PC-3 (cell line): ENCODE results near the gene SLC22A3. TPM values are rescaled to one million over a fixed set of nuclear protein-coding genes. Genes with fewer than 3 reads are reported as not detected.

ENCODE experiments used
- ATAC-seq: fragments of 200-7000 bp; cut with Tn5 transposase; 2 replicates; pipeline ENCODE4 v1.9.1; 2020; ENCODE audit warnings: mild to moderate bottlenecking, moderate library complexity
- BruUV-seq: library from RNA; stranded (reverse); fragments of 400-500 nt; replicated peaks from 2 replicates; lab custom pipeline; 2021; lab: Mats Ljungman, UMichigan
- CTCF ChIA-PET: fragments of 300-600 bp; sonication (Branson Sonifier 250); formaldehyde crosslinking; loops from one replicate; lab custom pipeline; 2022; ENCODE audit warnings: antibody characterized with exemption; lab: Charles Lee
- POLR2A ChIA-PET: fragments of 300-600 bp; sonication (Branson Sonifier 250); formaldehyde crosslinking; loops from one replicate; lab custom pipeline; 2022; ENCODE audit warnings: antibody characterized with exemption; ENCODE audit not compliant: unreplicated experiment; lab: Charles Lee
- DNase-seq: peaks from one replicate; pipeline ENCODE4 v3.0.0-alpha.2; 2015
- H2AFZ ChIP-seq: fragments of 300-600 bp; sonication (generic); 2 replicates; pipeline ENCODE4 v1.6.0; 2016; ENCODE audit warnings: antibody characterized with exemption, low read length
- H3F3A ChIP-seq: fragments of 300-600 bp; sonication (generic); one replicate; pipeline ENCODE4 v1.6.0; 2017; ENCODE audit warnings: antibody characterized with exemption, low read length, control low read depth, mild to moderate bottlenecking; ENCODE audit not compliant: unreplicated experiment
- H3K27ac ChIP-seq: fragments of 300-600 bp; sonication (generic); 2 replicates; pipeline ENCODE4 v1.5.1; 2016; ENCODE audit warnings: mild to moderate bottlenecking, low read length
- H3K27me3 ChIP-seq: fragments of 300-600 bp; sonication (generic); 2 replicates; pipeline ENCODE4 v1.6.1; 2016; ENCODE audit warnings: low read length, mixed read lengths
- H3K36me3 ChIP-seq: fragments of 300-600 bp; sonication (generic); 2 replicates; pipeline ENCODE4 v1.6.1; 2016; ENCODE audit warnings: low read depth, mixed run types, low read length, mixed read lengths
- H3K4me1 ChIP-seq: fragments of 300-600 bp; sonication (generic); 2 replicates; pipeline ENCODE4 v1.5.1; 2016; ENCODE audit warnings: low read length; ENCODE audit not compliant: insufficient read depth
- H3K4me2 ChIP-seq: fragments of 300-600 bp; sonication (generic); 2 replicates; pipeline ENCODE4 v1.6.0; 2016; ENCODE audit warnings: low read length
- H3K4me3 ChIP-seq: fragments of 300-600 bp; sonication (generic); 2 replicates; pipeline ENCODE4 v1.5.1; 2016; ENCODE audit warnings: mild to moderate bottlenecking, low read length, mixed read lengths
- H3K79me2 ChIP-seq: fragments of 300-600 bp; sonication (generic); 2 replicates; pipeline ENCODE4 v1.6.1; 2017; ENCODE audit warnings: low read length, mixed read lengths
- H3K9ac ChIP-seq: fragments of 300-600 bp; sonication (generic); 2 replicates; pipeline ENCODE4 v1.6.0; 2016; ENCODE audit warnings: mild to moderate bottlenecking, low read length
- H3K9me2 ChIP-seq: fragments of 300-600 bp; sonication (generic); replicated peaks from 2 replicates; pipeline ENCODE4 v1.6.1; 2016; ENCODE audit warnings: mixed run types, low read length, mixed read lengths
- H3K9me3 ChIP-seq: fragments of 300-600 bp; sonication (generic); 2 replicates; pipeline ENCODE4 v1.6.1; 2016; ENCODE audit warnings: low read length, mixed read lengths
- H4K20me1 ChIP-seq: fragments of 300-600 bp; sonication (generic); 2 replicates; pipeline ENCODE4 v1.6.1; 2016; ENCODE audit warnings: low read length, mixed read lengths
- CTCF ChIP-seq: fragments of 300-600 bp; sonication (generic); conservative IDR thresholded peaks from 2 replicates; pipeline ENCODE4 v1.5.1; 2017; ENCODE audit warnings: antibody characterized with exemption, low read depth, mild to moderate bottlenecking, low read length
- EZH2 ChIP-seq: fragments of 300-600 bp; sonication (generic); IDR thresholded peaks from one replicate; pipeline ENCODE4 v1.6.1; 2017; ENCODE audit warnings: antibody characterized with exemption, mild to moderate bottlenecking, low read length; ENCODE audit not compliant: unreplicated experiment
- EZH2phosphoT487 ChIP-seq: fragments of 300-600 bp; sonication (generic); IDR thresholded peaks from 2 replicates; pipeline ENCODE4 v1.6.1; 2018; ENCODE audit warnings: mild to moderate bottlenecking, antibody characterized with exemption, low read length, borderline replicate concordance
- intact Hi-C: fragments of 100-400 bp; cut with micrococcal nuclease; formaldehyde crosslinking; loops from 2 replicates; pipeline ENCODE4 v1.9.0; 2023
- total RNA-seq: library from RNA; depleted of rRNA; stranded (reverse); fragments of >200 nt; gene quantifications from 2 replicates; pipeline ENCODE4 v1.2.3, GENCODE V29; 2014

SLC22A3 gene
- total RNA-seq, 1 experiment from 2014 or later: 0.47 TPM

DNA sequence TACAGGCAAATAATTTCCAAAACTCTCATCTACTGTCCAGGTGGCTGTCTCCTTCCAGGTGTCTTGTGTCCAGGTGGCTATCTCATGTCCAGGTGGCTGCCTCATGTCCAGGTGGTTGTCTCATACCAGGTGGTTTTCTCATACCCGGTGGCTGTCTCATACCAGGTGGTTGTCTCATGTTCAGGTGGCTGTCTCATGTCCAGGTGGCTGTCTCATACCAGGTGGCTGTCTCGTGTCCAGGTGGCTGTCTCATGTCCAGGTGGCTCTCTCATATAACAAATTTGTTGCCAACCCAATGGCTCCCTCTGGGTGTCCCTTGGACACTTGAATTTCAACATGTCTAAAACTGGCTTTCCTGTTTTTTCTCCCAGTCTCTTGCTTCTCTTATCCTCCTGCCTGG lies 14.3 kb upstream of the SLC22A3 start:
- BruUV-seq: no TSS peak
- POLR2A ChIA-PET: no interaction called here
- TF ChIP-seq EZH2 (no peak), CTCF (no peak), EZH2phosphoT487 (no peak)
- H3K27ac ChIP-seq: no peak overlapping the region
- H3K4me3 ChIP-seq: no peak overlapping the region
- CTCF ChIA-PET: no interaction called here
- no peaks in the 10 kb centered on the region for H3K27me3 ChIP-seq
- H3K9ac ChIP-seq: no peak overlapping the region
- intact Hi-C loops: no loop called here
- DNase-seq: no peak
- no peaks in the 10 kb centered on the region for H4K20me1 ChIP-seq
- no peaks in the 10 kb centered on the region for H3F3A ChIP-seq
- no peaks in the 10 kb centered on the region for H3K9me2 ChIP-seq
- H3K4me2 ChIP-seq: no peak overlapping the region
- H2AFZ ChIP-seq: no peak overlapping the region
- H3K79me2 ChIP-seq: no peaks in the 10 kb centered on the region
- no peaks in the 10 kb centered on the region for H3K36me3 ChIP-seq
- H3K4me1 ChIP-seq: peaks cover 9% of the 10 kb centered on the region
- H3K9me3 ChIP-seq: no peaks in the 10 kb centered on the region
- ATAC-seq: no peak

DNA sequence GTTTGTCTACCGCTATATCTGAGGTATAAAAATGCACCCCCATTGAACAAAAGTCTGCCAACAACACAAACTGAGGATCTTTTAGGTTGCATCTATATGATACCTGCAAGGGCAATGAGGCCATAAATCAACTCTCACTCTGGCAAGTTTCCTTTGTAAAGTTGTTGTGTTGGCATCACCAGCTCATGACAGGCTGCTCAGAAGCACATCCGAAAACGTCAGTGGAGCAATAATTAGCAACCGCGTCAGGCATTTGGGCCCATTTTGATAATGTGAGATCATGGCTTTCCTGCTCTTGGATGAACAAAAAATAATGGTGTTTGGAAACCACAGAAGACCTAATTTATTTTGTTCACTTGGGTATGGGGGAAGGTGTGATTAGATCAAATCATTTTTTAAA lies 12.0 kb upstream of the SLC22A3 start:
- CTCF ChIA-PET: no interaction called here
- Histone ChIP-seq H3F3A (no peaks in the 10 kb centered on the region), H3K9ac (no peak overlapping the region), H3K4me2 (no peak overlapping the region), H3K27me3 (no peaks in the 10 kb centered on the region), H3K36me3 (no peaks in the 10 kb centered on the region), H3K79me2 (no peaks in the 10 kb centered on the region), H3K4me1 (peaks cover 9% of the 10 kb centered on the region), H3K4me3 (no peak overlapping the region), H2AFZ (no peak overlapping the region), H3K9me3 (no peaks in the 10 kb centered on the region), H4K20me1 (no peaks in the 10 kb centered on the region), H3K27ac (no peak overlapping the region), H3K9me2 (no peaks in the 10 kb centered on the region)
- ATAC-seq: no peak
- TF ChIP-seq CTCF (no peak), EZH2phosphoT487 (no peak), EZH2 (no peak)
- BruUV-seq: no TSS peak
- DNase-seq: no peak
- POLR2A ChIA-PET: no interaction called here
- intact Hi-C loops: no loop called here

DNA sequence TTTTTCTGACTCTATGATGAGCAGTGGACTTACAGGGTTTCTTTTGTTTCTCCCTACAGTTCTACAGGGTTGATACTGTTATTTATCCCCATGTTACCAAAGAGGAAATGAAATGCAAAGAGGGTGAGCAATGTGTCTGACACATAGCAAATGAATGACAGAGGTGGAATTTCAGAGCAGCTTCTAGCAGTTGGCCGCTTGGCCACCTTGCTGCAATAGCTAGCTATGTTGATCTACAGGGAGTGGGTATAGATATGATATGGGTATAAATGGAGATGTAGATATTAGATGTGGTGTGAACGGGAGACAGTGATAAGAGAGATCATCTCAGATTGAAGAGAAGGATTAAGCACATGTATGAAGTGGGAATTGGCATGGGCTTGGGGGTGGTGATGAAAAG lies 10.9 kb upstream of the SLC22A3 start:
- POLR2A ChIA-PET: no interaction called here
- no peaks in the 10 kb centered on the region for H3K9me2 ChIP-seq
- BruUV-seq: no TSS peak
- H2AFZ ChIP-seq: no peak overlapping the region
- no peaks in the 10 kb centered on the region for H3F3A ChIP-seq
- no peak overlapping the region for H3K27ac ChIP-seq
- H3K4me2 ChIP-seq: peak overlapping the region; percentile 19; the same call in 1 of the 2 replicates
- H3K4me3 ChIP-seq: no peak overlapping the region
- no peaks in the 10 kb centered on the region for H3K27me3 ChIP-seq
- no peaks in the 10 kb centered on the region for H4K20me1 ChIP-seq
- H3K79me2 ChIP-seq: no peaks in the 10 kb centered on the region
- no peak overlapping the region for H3K9ac ChIP-seq
- H3K36me3 ChIP-seq: no peaks in the 10 kb centered on the region
- H3K9me3 ChIP-seq: no peaks in the 10 kb centered on the region
- peaks cover 9% of the 10 kb centered on the region for H3K4me1 ChIP-seq
- intact Hi-C loops: no loop called here
- CTCF ChIA-PET: no interaction called here
- TF ChIP-seq EZH2phosphoT487 (no peak), EZH2 (no peak), CTCF (no peak)
- ATAC-seq (peak; percentile 70), DNase-seq (peak; percentile 72)
